Neural progenitor cell (in vitro differentiated cells): ENCODE measurements around the gene NOTUM. TPM values are rescaled to one million over a fixed set of nuclear protein-coding genes. Genes with fewer than 3 reads are reported as not detected.

Experiments
- DNase-seq: peaks from one replicate; pipeline ENCODE4 v3.0.0-alpha.2; 2016; ENCODE audit warnings: low spot score
- H2AFZ ChIP-seq: fragments of 200-600 bp; sonication (generic); replicated peaks from 2 replicates; pipeline ENCODE4 v1.6.1; 2016; ENCODE audit warnings: antibody characterized with exemption
- H3F3A ChIP-seq: fragments of 200-600 bp; sonication (generic); 2 replicates; pipeline ENCODE4 v1.6.1; 2016; ENCODE audit warnings: antibody characterized with exemption, low read depth
- H3K27ac ChIP-seq: fragments of 200-600 bp; sonication (generic); 2 replicates; pipeline ENCODE4 v1.5.1; 2016; ENCODE audit warnings: mild to moderate bottlenecking
- H3K27me3 ChIP-seq: fragments of 200-600 bp; sonication (generic); 2 replicates; pipeline ENCODE4 v1.6.1; 2016; ENCODE audit warnings: mild to moderate bottlenecking, moderate library complexity
- H3K36me3 ChIP-seq: fragments of 200-600 bp; sonication (generic); 2 replicates; pipeline ENCODE4 v1.5.1; 2016
- H3K4me1 ChIP-seq: fragments of 200-600 bp; sonication (generic); 2 replicates; pipeline ENCODE4 v1.6.1; 2016; ENCODE audit warnings: mixed run types
- H3K4me2 ChIP-seq: fragments of 200-600 bp; sonication (generic); 2 replicates; pipeline ENCODE4 v1.6.1; 2016
- H3K4me3 ChIP-seq: fragments of 200-600 bp; sonication (generic); 2 replicates; pipeline ENCODE4 v1.5.1; 2016
- H3K79me2 ChIP-seq: fragments of 200-600 bp; sonication (generic); 2 replicates; pipeline ENCODE4 v1.6.1; 2016; ENCODE audit warnings: low read depth
- H3K9ac ChIP-seq: fragments of 200-600 bp; sonication (generic); 2 replicates; pipeline ENCODE4 v1.6.1; 2016
- H3K9me3 ChIP-seq: fragments of 200-600 bp; sonication (generic); 2 replicates; pipeline ENCODE4 v1.5.1; 2016; ENCODE audit warnings: low read depth
- H4K20me1 ChIP-seq: fragments of 200-600 bp; sonication (generic); 2 replicates; pipeline ENCODE4 v1.6.1; 2016; ENCODE audit warnings: low read depth
- H3K27ac Mint-ChIP-seq: 3 replicates; pipeline ENCODE4 v1.8.0; 2021; ENCODE audit warnings: mixed read lengths
- H3K27me3 Mint-ChIP-seq: 2 replicates; pipeline ENCODE4 v1.8.0; 2022; ENCODE audit warnings: low read depth, mild to moderate bottlenecking, inconsistent platforms, moderate library complexity, mixed read lengths; ENCODE audit not compliant: insufficient read depth
- H3K36me3 Mint-ChIP-seq: 3 replicates; pipeline ENCODE4 v1.8.0; 2021; ENCODE audit warnings: mixed read lengths
- H3K4me1 Mint-ChIP-seq: 3 replicates; pipeline ENCODE4 v1.8.0; 2021; ENCODE audit warnings: mixed read lengths
- H3K4me3 Mint-ChIP-seq: 3 replicates; pipeline ENCODE4 v1.8.0; 2021; ENCODE audit warnings: mild to moderate bottlenecking, moderate library complexity, mixed read lengths
- H3K9me3 Mint-ChIP-seq: 3 replicates; pipeline ENCODE4 v1.8.0; 2020; ENCODE audit warnings: mixed read lengths
- CTCF ChIP-seq: fragments of 200-600 bp; sonication (generic); IDR thresholded peaks from 2 replicates; pipeline ENCODE4 v1.5.1; 2017; ENCODE audit warnings: antibody characterized with exemption, mild to moderate bottlenecking
- EZH2 ChIP-seq: fragments of 200-600 bp; sonication (generic); IDR thresholded peaks from 2 replicates; pipeline ENCODE4 v1.6.1; 2017; ENCODE audit warnings: antibody characterized with exemption, mild to moderate bottlenecking, moderate library complexity
- EZH2phosphoT487 ChIP-seq: fragments of 200-600 bp; sonication (generic); IDR thresholded peaks from 2 replicates; pipeline ENCODE4 v1.6.1; 2017; ENCODE audit warnings: antibody characterized with exemption
- total RNA-seq: library from RNA; depleted of rRNA; stranded (reverse); fragments of >200 nt; gene quantifications from 2 replicates; pipeline ENCODE4 v1.2.3, GENCODE V29; 2015; ENCODE audit warnings: low replicate concordance

The NOTUM gene
- total RNA-seq, 1 donor from 2014 or later = not detected

- no peak for DNase-seq
- no peaks in the 10 kb centered on the region for H3K79me2 ChIP-seq
- peak overlapping the region; percentile 38 for H3K4me3 ChIP-seq
- H3K27me3 Mint-ChIP-seq = peaks cover 28% of the 10 kb centered on the region
- peaks cover 16% of the 10 kb centered on the region for H3F3A ChIP-seq
- H3K36me3 ChIP-seq = no peaks in the 10 kb centered on the region
- H3K4me2 ChIP-seq = peak overlapping the region; percentile 72
- no peak overlapping the region for H3K9ac ChIP-seq
- H3K4me3 Mint-ChIP-seq = peak overlapping the region; percentile 76
- peaks cover 8% of the 10 kb centered on the region for H3K4me1 ChIP-seq
- H4K20me1 ChIP-seq = peaks cover 11% of the 10 kb centered on the region
- no peaks in the 10 kb centered on the region for H3K9me3 Mint-ChIP-seq
- H3K27ac ChIP-seq = no peak overlapping the region
- H3K9me3 ChIP-seq = no peaks in the 10 kb centered on the region
- TF ChIP-seq CTCF (no peak), EZH2phosphoT487 (no peak), EZH2 (no peak)
- peaks cover 80% of the 10 kb centered on the region for H3K27me3 ChIP-seq
- H3K36me3 Mint-ChIP-seq = peaks cover 3% of the 10 kb centered on the region
- no peak overlapping the region for H2AFZ ChIP-seq
- H3K4me1 Mint-ChIP-seq = peaks cover 23% of the 10 kb centered on the region
- no peak overlapping the region for H3K27ac Mint-ChIP-seq
Measured at GRCh38 chr17:81958633-81959342, 2.2 kb downstream of the NOTUM start.

GRCh38 chr17:81957691-81958432 is 3.1 kb downstream of the NOTUM start:
- Histone ChIP-seq H3K27me3 (peaks cover 71% of the 10 kb centered on the region), H3K9ac (no peak overlapping the region)
- TF ChIP-seq EZH2 = no peak
- no peak for TF ChIP-seq CTCF
- TF ChIP-seq EZH2phosphoT487 = no peak

GRCh38 chr17:81956607-81957589 is 4.1 kb downstream of the NOTUM start:
- peak overlapping the region; percentile 27 for H3K4me3 Mint-ChIP-seq
- DNase-seq = no peak
- no peaks in the 10 kb centered on the region for H3K36me3 ChIP-seq
- TF ChIP-seq EZH2phosphoT487 (no peak), EZH2 (no peak), CTCF (no peak)
- no peak overlapping the region for H3K4me3 ChIP-seq
- peaks cover 7% of the 10 kb centered on the region for H3F3A ChIP-seq
- H3K27ac Mint-ChIP-seq = peak overlapping the region; percentile 8
- no peaks in the 10 kb centered on the region for H3K9me3 ChIP-seq
- no peak overlapping the region for H3K4me2 ChIP-seq
- H3K9me3 Mint-ChIP-seq = no peaks in the 10 kb centered on the region
- peaks cover 61% of the 10 kb centered on the region for H3K27me3 ChIP-seq
- no peak overlapping the region for H3K27ac ChIP-seq
- peaks cover 3% of the 10 kb centered on the region for H3K4me1 ChIP-seq
- peaks cover 4% of the 10 kb centered on the region for H4K20me1 ChIP-seq
- peaks cover 18% of the 10 kb centered on the region for H3K4me1 Mint-ChIP-seq
- peaks cover 3% of the 10 kb centered on the region for H3K36me3 Mint-ChIP-seq
- no peaks in the 10 kb centered on the region for H3K79me2 ChIP-seq
- no peak overlapping the region for H2AFZ ChIP-seq
- peaks cover 19% of the 10 kb centered on the region for H3K27me3 Mint-ChIP-seq
- H3K9ac ChIP-seq = no peak overlapping the region

More at GRCh38 chr17:81957691-81958432, 3.1 kb downstream of the NOTUM start:
- peaks cover 24% of the 10 kb centered on the region for H3K27me3 Mint-ChIP-seq
- no peak overlapping the region for H3K27ac Mint-ChIP-seq
- no peaks in the 10 kb centered on the region for H3K9me3 Mint-ChIP-seq
- H4K20me1 ChIP-seq = peaks cover 11% of the 10 kb centered on the region
- no peak overlapping the region for H2AFZ ChIP-seq
- peaks cover 8% of the 10 kb centered on the region for H3K4me1 ChIP-seq
- no peak for DNase-seq
- H3F3A ChIP-seq = peaks cover 16% of the 10 kb centered on the region
- H3K4me3 ChIP-seq = no peak overlapping the region
- no peak overlapping the region for H3K27ac ChIP-seq
- H3K9me3 ChIP-seq = no peaks in the 10 kb centered on the region
- peak overlapping the region; percentile 76 for H3K4me3 Mint-ChIP-seq
- no peak overlapping the region for H3K4me2 ChIP-seq
- H3K4me1 Mint-ChIP-seq = peaks cover 21% of the 10 kb centered on the region
- H3K36me3 Mint-ChIP-seq = peaks cover 3% of the 10 kb centered on the region
- no peaks in the 10 kb centered on the region for H3K79me2 ChIP-seq
- H3K36me3 ChIP-seq = no peaks in the 10 kb centered on the region
